ENCODE measurements around the gene LCOR.

LCOR gene

GRCh38 chr10:96958071-96958470 is 126.0 kb downstream of the LCOR start:
- no peak for TF ChIP-seq POLR2A (IDR thresholded peaks at IDR 0.05; ENCODE audit: low read depth, low read length)
- DNase-seq (ENCODE audit: insufficient read length, low spot score), result no peak
- no peak for FAIRE-seq

- peak; percentile 92 for FAIRE-seq
- no peak for TF ChIP-seq POLR2A (IDR thresholded peaks at IDR 0.05; ENCODE audit: low read depth, low read length)
Measured at GRCh38 chr10:96959733-96960132, 127.6 kb downstream of the LCOR start.

DNA sequence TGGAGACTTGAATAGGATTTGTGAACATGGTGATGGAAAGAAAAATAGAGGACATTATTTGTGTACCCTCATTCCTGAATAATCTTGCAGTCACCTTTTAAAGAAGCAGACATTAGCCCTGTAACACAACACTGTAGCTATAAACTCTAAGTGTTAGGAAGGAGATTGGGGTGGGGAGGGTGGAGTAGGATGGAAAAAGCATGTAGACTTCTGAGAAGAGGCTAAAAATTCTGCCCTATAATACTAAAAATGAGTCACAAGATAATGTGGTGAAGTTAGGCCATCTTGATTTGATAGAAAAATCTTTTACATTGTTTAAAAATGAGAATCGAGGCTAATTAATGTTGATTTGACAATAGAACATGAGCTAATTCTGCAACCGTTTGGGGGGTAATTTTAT is 128.8 kb downstream of the LCOR start:
- FAIRE-seq, result no peak
- DNase-seq (ENCODE audit: insufficient read length, low spot score), result no peak
- TF ChIP-seq POLR2A (IDR thresholded peaks at IDR 0.05; ENCODE audit: low read depth, low read length), result no peak

More at GRCh38 chr10:96959733-96960132, 127.6 kb downstream of the LCOR start:
- DNase-seq (ENCODE audit: insufficient read length, low spot score), result no peak

GRCh38 chr10:96964131-96964530 is 132.0 kb downstream of the LCOR start:
- FAIRE-seq (no peak), DNase-seq (ENCODE audit: insufficient read length, low spot score) (no peak)
- no peak for TF ChIP-seq POLR2A (IDR thresholded peaks at IDR 0.05; ENCODE audit: low read depth, low read length)

DNA sequence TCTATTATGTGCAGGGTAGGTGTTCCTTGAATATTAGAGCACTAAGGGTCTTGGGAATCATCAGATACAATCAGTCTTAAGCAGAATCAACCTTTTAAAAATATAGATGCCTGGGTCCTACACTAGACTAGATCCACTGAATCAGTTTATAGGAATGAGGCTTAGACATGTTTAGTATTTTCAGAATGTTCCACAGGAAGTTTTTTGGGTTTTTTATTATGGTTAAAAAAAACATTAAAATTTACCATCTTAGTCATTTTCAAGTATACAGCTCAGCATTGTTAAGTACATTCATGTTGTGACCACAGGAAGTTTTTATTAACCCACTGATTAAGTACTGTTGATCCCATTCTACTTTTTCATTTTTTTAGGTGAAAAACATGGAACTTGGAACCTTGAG is 135.7 kb downstream of the LCOR start:
- no peak for TF ChIP-seq POLR2A (IDR thresholded peaks at IDR 0.05; ENCODE audit: low read depth, low read length)
- DNase-seq (ENCODE audit: insufficient read length, low spot score) (no peak), FAIRE-seq (no peak)

DNA sequence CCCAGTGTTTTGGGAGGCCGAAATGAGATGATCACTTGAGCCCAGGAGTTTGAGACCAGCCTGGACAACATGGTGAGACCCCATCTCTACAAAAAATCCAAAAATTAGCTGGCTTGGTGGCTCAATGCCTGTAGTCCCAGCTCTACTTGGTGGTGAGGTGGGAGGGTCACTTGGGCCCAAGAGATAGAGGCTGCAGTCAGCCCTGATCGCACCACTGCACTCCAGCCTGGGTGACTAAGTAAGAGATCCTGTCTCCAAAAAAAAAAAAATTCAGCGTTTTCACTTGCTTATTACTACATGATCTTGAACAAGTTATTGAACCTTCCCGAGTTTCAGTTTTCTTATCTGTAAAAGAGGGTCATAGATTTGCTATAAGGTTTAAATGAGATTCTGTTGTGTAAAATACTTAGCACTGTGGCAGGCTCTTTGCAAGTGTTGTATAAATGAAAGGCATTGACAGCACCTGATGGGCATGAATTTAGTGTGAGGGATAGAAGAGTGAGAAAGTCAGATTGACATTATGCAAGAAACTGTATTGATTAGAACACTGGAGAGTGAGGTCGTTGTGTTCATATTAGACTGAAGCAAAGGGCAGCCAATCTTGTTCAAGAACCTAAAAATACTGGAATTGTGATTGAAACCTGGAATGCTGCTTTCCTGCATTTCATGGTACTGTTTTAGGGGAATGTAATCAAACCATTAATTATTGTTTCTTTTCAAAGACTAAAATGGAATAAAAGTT is 136.8 kb downstream of the LCOR start:
- DNase-seq (ENCODE audit: insufficient read length, low spot score) (no peak), FAIRE-seq (no peak)
- no peak for TF ChIP-seq POLR2A (IDR thresholded peaks at IDR 0.05; ENCODE audit: low read depth, low read length)

- FAIRE-seq, result peak; percentile 33
- no peak for DNase-seq (ENCODE audit: insufficient read length, low spot score)
- TF ChIP-seq POLR2A (IDR thresholded peaks at IDR 0.05; ENCODE audit: low read depth, low read length), result no peak
Measured at GRCh38 chr10:96971324-96971723, 139.2 kb downstream of the LCOR start.

GRCh38 chr10:96972264-96972663 is 140.2 kb downstream of the LCOR start:
- FAIRE-seq, result no peak

DNA sequence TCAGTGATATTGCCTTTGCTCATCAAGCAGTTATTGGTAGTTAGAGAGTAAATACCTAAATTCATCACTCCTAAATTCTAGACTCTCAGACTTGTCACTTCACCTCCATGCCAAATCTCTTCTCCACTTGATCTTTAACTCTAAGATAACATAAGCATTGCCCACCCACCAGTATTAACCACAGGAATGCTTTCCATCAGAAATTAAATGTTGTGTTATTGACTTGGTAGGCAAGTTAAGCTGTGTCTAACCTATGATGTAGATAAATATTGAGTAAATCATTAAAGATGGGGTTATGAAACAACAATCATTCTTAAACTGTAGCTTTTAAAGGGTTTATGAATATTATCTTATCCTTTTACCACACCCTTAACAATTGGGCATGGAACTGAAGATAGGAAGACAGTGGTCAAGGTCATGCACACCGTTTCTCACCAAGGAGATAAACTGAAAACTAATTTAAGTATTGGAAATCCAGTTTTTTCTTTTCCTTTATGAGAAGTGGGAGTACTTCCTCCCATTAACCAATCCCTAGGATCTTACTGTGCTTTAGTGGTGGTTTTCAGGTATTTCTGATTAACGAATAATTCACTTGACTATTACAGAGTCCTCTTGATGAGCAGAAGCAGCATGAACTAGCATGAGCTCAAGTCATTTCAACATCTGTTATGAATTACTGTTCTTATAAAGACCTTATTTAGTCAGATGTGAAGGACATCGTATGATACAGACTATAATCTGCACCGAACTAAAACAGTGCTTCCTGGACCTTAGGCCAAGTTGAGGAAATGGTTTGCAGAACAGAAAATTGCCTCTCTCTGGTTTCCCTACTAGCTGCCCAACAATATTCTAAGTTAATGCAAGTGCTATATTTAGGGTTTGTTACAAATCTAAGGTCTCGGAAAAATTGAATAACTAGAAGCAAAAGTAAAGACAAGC is 142.0 kb downstream of the LCOR start:
- no peak for TF ChIP-seq POLR2A (IDR thresholded peaks at IDR 0.05; ENCODE audit: low read depth, low read length)
- FAIRE-seq (no peak), DNase-seq (ENCODE audit: insufficient read length, low spot score) (no peak)

More at GRCh38 chr10:96972264-96972663, 140.2 kb downstream of the LCOR start:
- no peak for DNase-seq (ENCODE audit: insufficient read length, low spot score)
- no peak for TF ChIP-seq POLR2A (IDR thresholded peaks at IDR 0.05; ENCODE audit: low read depth, low read length)

DNA sequence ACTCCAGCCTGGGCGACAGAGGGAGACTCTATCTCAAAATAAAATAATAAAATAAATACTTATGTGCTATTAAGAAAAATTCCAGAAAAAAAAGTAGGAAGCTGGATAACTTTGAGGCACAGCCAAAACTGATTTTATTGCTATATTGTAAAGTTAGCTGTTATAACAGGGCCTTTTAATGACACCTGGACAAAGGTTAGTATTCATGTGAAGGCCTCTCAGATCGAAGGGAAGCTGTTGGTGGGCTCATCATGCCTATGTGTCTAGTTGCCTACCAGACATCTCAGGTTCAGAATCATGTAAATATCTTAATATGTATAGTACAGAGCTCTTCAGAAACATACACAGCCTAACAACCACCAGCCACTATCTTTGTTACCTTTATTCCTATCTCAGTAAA is 143.0 kb downstream of the LCOR start:
- DNase-seq (ENCODE audit: insufficient read length, low spot score), result no peak
- no peak for FAIRE-seq
- TF ChIP-seq POLR2A (IDR thresholded peaks at IDR 0.05; ENCODE audit: low read depth, low read length), result no peak

GRCh38 chr10:96978621-96979154 is 146.6 kb downstream of the LCOR start:
- DNase-seq (ENCODE audit: insufficient read length, low spot score), result no peak
- no peak for FAIRE-seq
- TF ChIP-seq POLR2A (IDR thresholded peaks at IDR 0.05; ENCODE audit: low read depth, low read length), result no peak

GRCh38 chr10:96982149-96982930 is 150.2 kb downstream of the LCOR start:
- FAIRE-seq (no peak), DNase-seq (ENCODE audit: insufficient read length, low spot score) (no peak)
- TF ChIP-seq POLR2A (IDR thresholded peaks at IDR 0.05; ENCODE audit: low read depth, low read length), result no peak

DNA sequence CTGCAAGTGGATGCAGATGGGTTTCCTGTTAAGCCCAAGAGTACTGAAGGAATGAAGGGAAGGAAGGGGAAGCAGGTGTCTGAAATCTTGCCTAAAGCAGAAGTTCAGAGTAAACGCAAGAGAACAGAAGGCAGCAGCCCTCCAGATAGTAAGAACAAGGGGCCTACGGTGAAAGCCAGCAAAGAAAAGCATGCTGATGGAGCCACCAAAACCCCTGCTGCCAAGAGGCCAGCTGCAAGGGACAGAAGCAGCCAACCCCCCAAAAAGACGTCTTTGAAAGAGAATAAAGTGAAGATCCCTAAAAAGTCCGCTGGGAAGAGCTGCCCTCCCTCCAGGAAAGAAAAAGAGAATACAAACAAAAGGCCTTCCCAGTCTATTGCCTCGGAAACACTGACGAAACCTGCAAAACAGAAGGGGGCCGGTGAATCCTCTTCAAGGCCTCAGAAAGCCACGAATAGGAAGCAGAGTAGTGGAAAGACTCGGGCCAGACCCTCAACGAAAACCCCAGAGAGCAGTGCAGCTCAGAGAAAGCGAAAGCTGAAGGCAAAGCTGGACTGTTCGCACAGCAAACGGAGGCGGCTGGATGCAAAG is 152.5 kb downstream of the LCOR start:
- no peak for DNase-seq (ENCODE audit: insufficient read length, low spot score)
- FAIRE-seq, result no peak

More for the DNA sequence above, 152.5 kb downstream of the LCOR start:
- no peak for TF ChIP-seq POLR2A (IDR thresholded peaks at IDR 0.05; ENCODE audit: low read depth, low read length)
